ENCODE measurements around the gene PPP3R1.

The PPP3R1 gene

DNA sequence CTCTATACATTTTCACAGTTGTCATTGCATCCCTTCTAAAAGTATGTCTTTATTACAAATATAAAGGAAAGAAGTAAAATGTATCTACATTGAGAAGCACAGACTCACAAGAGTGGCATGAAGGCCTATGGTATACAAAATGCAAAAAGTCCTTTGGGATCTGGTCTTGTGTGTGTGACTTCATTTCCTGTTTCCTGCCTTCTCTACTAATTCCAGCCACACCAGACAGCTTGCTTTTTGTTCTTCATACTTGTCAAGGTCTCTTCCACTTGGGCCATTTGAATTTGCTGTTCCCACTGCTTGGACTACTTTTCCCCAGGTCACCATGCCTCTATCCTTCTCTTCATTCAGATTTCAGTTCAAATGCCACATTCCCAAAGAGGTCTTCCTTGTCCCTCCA lies 101.3 kb downstream of the PPP3R1 start:
- DNase-seq (ENCODE audit: low read depth in 2 of 2): no peak

DNA sequence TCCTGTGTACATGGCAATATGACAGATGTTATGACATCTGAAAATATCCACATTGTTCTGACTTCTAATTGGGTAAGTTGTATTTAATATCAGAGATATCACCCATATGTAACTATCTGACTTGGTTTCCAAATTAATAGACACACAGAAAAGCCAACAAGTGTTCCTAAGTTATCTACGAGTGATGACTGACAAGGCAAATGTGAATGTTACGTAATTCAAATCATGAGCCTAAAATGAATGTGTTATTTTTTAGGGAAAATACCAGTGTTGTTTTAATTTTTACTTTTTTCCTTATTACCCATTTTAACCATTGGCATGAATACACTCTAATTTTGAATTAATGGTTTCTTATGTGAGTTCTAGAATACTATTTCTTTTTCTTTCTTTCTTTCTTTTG lies 110.5 kb downstream of the PPP3R1 start:
- DNase-seq (ENCODE audit: low read depth in 2 of 2): no peak

DNA sequence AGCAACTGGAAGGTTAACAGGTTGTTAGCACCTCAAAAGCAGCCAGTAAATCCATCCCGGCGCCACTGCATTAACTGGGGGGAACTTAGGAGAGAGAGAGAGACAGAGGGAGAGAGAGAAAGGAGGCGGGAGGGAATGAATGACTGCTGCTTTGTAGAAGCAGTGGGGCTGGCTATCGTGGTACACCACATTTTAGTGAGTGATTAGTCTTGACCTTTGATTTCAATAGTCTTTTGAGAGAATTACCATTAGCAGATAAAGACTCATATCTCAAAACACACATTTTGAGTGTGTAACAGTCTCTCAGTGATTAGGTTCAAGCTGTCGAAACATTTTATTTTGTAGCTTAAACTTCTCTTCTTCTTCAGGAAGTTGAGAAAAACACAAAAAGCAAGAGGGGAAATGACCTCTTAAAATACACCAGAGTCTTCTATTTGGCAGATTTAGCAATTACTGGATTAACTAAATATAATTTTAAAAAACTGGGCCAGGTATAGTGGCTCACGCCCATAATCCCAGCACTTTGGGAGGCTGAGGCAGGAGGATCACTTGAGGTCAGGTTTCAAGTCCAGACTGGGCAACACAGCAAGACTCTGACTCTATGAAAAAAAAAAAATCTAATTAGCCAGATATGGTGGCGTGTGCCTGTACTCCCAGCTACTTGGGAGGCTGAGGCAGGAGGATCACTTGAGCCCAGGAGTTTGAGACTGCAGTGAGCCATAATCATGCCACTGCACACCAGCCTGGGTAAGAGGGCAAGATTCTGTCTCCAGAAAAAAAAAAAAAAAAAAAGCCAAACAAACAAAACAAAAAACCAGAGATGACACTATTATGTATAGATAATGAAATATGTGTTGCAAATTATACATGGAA lies 116.6 kb downstream of the PPP3R1 start:
- DNase-seq (ENCODE audit: low read depth in 2 of 2): no peak

DNA sequence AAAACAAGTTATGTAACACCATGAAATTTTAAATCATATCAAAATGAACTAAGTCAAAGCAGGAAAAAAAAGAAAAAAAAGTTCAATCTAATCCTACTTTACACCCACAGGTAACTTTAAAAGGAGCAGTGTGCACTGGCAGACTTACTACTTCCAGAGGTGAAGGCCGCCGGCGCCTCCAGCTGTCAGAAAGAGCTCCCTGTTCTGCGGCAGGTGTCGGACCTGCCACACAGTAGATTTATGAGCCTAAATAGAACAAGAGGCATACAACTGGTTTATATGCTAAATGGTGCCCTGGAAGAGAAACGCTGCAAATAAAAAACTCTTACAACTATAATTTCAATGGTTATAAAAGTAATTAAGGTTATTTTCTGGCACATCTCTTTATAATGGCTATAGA lies 117.8 kb downstream of the PPP3R1 start:
- DNase-seq (ENCODE audit: low read depth in 2 of 2): no peak

DNA sequence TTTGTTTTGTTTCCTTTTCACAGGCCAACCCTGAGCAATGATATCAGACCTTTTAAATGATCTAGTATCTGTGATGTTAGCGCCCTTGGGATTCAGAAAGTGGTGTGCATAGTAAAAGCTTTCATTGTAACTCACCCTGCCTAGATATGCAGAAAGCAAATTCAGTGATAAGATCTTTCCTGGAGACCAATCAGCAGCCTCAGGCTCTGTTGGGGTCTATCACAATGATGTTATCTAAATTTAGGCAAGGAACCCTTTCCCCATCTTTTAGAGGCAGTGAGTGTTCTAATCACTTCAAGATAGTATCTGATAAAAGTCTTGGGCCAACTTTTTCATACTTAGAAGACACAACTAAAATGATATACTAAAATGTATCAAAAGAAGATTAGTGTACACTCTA lies 118.2 kb downstream of the PPP3R1 start:
- no peak for DNase-seq (ENCODE audit: low read depth in 2 of 2)

All from stimulated activated CD8-positive, alpha-beta memory T cell treated with anti-CD3 and anti-CD28 coated beads, Interleukin-7, amount 100 ng/mL, for 4 hours (primary cell).